ENCODE results near the gene CLDN8.

Gene CLDN8

GRCh38 chr21:30245061-30245460 lies 29.2 kb upstream of the CLDN8 start:
- FAIRE-seq (no peak), DNase-seq (ENCODE audit: insufficient read length, low spot score) (no peak)
- no peak for TF ChIP-seq CTCF (IDR thresholded peaks at IDR 0.05; ENCODE audit: insufficient read depth, missing control alignments)

GRCh38 chr21:30243691-30244090 lies 27.8 kb upstream of the CLDN8 start:
- TF ChIP-seq CTCF (IDR thresholded peaks at IDR 0.05; ENCODE audit: insufficient read depth, missing control alignments), result no peak
- DNase-seq (ENCODE audit: insufficient read length, low spot score) (no peak), FAIRE-seq (no peak)

- FAIRE-seq (no peak), DNase-seq (ENCODE audit: insufficient read length, low spot score) (no peak)
- TF ChIP-seq CTCF (IDR thresholded peaks at IDR 0.05; ENCODE audit: insufficient read depth, missing control alignments), result no peak
Measured at GRCh38 chr21:30240661-30241060, 24.8 kb upstream of the CLDN8 start.

GRCh38 chr21:30238168-30238567 lies 22.3 kb upstream of the CLDN8 start:
- TF ChIP-seq CTCF (IDR thresholded peaks at IDR 0.05; ENCODE audit: insufficient read depth, missing control alignments), result no peak
- FAIRE-seq, result no peak
- DNase-seq (ENCODE audit: insufficient read length, low spot score), result no peak

- DNase-seq (ENCODE audit: insufficient read length, low spot score), result no peak
- TF ChIP-seq CTCF (IDR thresholded peaks at IDR 0.05; ENCODE audit: insufficient read depth, missing control alignments), result no peak
- FAIRE-seq, result no peak
Measured at GRCh38 chr21:30234643-30235042, 18.7 kb upstream of the CLDN8 start.

GRCh38 chr21:30234050-30234449 lies 18.2 kb upstream of the CLDN8 start:
- TF ChIP-seq CTCF (IDR thresholded peaks at IDR 0.05; ENCODE audit: insufficient read depth, missing control alignments), result no peak

GRCh38 chr21:30233228-30234020 lies 17.5 kb upstream of the CLDN8 start:
- FAIRE-seq (no peak), DNase-seq (ENCODE audit: insufficient read length, low spot score) (no peak)
- no peak for TF ChIP-seq CTCF (IDR thresholded peaks at IDR 0.05; ENCODE audit: insufficient read depth, missing control alignments)

More at GRCh38 chr21:30234050-30234449, 18.2 kb upstream of the CLDN8 start:
- FAIRE-seq (no peak), DNase-seq (ENCODE audit: insufficient read length, low spot score) (no peak)

Measured in D721Med (cell line).